Right kidney (tissue), 9 donors: Measurements from ENCODE around the gene STAC2.
"Not testable (repeated sequence)": the region's sequence is repeated elsewhere in the genome, so short reads cannot be mapped to it uniquely, and the experiment has no call there.

Source experiments
- DNase-seq: peaks from one replicate; pipeline ENCODE4 v3.0.0-alpha.2; 2016
- long read RNA-seq, 8 donors: transcript quantifications; one replicate each; lab custom pipeline, GENCODE V29; 2026

The STAC2 gene, protein sequence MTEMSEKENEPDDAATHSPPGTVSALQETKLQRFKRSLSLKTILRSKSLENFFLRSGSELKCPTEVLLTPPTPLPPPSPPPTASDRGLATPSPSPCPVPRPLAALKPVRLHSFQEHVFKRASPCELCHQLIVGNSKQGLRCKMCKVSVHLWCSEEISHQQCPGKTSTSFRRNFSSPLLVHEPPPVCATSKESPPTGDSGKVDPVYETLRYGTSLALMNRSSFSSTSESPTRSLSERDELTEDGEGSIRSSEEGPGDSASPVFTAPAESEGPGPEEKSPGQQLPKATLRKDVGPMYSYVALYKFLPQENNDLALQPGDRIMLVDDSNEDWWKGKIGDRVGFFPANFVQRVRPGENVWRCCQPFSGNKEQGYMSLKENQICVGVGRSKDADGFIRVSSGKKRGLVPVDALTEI
- long read RNA-seq, donor 1: 0 reads
- long read RNA-seq, donor 2, partial matches to known transcripts: 0 of 1 reads
- long read RNA-seq, donor 2, other reads (novel, unspliced or antisense): 0 of 1 reads
- long read RNA-seq, donor 3: 0 reads
- long read RNA-seq, donor 4: 0 reads
- long read RNA-seq, donor 5: 0 reads
- long read RNA-seq, donor 6, partial matches to known transcripts: 0 of 1 reads
- long read RNA-seq, donor 6, other reads (novel, unspliced or antisense): 0 of 1 reads
- long read RNA-seq, donor 7: 0 reads
- long read RNA-seq, donor 8, partial matches to known transcripts: 0 of 2 reads
- long read RNA-seq, donor 8, other reads (novel, unspliced or antisense): 0 of 2 reads

DNA sequence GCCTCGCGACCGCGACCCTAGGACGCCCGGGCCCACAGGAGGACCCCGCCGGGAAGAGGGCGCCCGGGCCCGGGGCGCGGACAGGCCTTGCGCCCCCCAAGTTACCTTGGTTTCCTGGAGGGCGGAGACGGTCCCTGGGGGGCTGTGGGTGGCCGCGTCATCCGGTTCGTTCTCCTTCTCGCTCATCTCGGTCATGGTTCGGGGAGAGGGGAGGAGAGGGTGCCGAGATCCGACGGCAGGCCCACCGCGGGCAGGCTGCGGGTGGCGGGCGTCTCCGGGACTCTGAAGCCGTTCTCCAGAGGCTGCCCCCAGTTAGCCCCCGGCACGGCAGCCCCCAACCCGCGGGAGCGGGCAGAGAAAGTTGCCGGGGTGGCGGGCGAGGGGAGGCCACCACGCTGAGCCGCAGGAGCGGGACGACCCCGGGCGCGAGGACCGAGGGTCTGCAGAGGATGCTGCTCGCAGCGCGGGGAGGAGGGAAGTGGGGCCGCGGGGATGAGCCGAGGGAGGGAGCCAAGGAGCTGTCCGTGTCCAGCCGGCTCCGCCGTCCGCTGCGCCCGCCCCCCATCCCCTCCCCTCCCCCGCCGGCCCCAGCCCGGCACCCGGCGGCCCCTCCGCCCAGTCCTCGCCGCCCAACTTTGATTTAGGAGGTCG lies at the start of gene STAC2:
Gene STAC2, minus strand, starts transcription at position 638 of the 651 bp plus-strand sequence. Its CDS starts 443 bp downstream, at position 195.
- DNase-seq: peak; percentile 76

DNA sequence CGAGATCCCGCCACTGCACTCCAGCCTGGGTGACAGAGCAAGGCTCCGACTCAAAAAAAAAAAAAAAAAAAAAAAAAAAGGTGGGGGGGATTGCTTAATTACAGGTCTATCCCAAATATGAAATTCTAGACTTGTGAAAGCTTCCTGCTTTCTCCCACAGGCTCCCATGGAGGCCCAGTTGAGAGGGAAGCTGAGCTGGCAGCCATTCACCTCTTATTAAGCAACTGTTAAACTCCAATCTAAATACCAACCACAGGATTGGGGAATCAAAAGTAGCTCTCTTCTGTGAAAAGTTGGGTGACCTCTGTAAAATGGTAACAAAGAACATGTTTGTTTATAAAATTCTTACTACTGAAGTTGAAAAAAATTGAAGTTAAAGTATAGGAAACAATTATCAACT lies 45.8 kb upstream of the STAC2 start:
- no peak for DNase-seq

GRCh38 chr17:39270923-39271322 lies 45.2 kb upstream of the STAC2 start:
- DNase-seq: no peak

GRCh38 chr17:39264119-39264518 lies 38.4 kb upstream of the STAC2 start:
- DNase-seq: no peak

DNA sequence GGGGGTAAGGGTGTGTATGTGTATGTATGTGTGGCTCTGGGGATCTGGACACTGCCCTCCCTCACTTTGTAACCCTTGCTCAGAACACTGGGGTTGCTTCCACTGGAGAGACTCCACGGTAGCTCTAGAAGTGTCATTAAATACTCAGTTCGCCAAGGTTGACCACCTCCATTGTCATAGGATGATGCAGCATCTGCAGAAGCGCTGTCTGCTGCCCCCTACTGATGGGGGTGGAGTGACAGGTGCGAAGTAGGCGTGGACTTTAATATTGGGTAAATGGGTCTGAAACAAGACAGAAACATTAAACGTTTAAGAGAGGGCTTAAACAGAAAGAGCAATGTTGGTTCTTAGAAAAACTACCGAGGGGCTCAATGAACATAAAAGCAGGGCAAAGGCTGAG lies 35.5 kb upstream of the STAC2 start:
- no peak for DNase-seq

DNA sequence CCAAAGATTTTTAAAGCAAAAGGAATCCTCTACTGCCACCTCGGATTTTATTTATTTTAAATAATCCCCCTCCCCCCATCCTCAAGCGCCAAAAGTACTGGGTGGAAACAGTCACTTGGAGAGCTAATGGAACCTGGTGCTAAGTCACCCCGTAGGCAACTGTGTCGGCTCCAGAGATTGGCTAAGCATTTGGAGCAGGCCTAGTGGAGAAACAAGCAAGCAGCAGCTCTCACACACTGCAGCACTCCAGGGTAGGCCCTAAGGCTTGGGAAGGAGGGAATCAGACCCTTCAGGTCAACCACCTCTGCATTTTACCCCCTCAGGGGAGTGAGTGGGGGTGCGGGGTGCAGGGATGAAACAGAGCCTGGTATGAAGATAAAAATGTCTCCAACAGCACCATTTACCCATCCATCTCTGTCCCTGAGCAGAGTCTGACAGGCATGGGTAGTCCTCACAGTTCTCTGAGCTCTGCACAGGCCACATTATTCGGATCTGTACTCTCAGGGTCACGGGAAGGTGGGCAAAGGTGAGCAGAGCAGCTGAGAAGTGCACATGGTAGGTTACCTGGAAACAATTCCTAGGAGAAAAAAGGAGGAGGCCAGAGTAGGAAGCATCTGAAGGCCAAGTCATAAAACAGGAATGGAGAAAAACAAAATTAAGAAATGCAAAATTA lies 27.2 kb upstream of the STAC2 start:
- no peak for DNase-seq

GRCh38 chr17:39251997-39252396 lies 26.3 kb upstream of the STAC2 start:
- no peak for DNase-seq

DNA sequence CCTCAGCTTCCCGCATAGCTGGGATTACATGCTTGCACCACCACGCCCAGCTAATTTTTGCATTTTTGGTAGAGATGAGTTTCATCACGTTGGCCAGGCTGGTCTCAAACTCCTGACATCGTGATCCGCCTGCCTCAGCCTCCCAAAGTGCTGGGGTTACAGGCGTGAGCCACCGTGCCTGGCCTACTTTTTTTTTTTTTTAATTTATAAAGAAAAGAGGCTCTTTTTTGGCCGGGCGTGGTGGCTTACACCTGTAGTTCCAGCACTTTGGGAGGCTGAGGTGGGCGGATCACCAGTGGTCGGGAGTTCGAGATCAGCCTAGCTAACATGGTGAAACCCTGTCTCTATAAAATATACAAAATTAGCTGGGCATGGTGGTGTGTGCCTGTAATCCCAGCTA lies 24.3 kb upstream of the STAC2 start:
- DNase-seq: not testable (repeated sequence)

DNA sequence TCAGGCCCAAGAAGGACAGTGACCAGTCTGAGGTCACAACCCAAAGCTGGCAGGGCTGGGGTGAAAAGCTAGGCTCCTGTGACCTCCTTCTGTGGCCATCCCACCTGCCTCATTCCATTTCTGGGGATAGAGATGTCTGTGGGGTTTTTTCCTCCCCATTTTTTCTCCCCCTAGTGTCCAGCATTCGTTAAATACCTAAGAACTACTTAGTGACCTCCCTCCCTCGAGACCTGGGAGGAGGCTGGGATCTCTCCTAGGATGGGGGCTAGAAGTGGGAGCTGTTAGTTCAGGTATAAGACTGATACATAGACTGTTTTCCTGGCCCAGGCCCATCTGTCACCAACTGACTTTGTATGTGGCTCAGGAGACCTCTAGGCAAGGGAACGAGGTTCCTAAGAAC lies 20.5 kb upstream of the STAC2 start:
- no peak for DNase-seq

GRCh38 chr17:39244600-39245570 lies 19.1 kb upstream of the STAC2 start:
- peak; percentile 70 for DNase-seq

DNA sequence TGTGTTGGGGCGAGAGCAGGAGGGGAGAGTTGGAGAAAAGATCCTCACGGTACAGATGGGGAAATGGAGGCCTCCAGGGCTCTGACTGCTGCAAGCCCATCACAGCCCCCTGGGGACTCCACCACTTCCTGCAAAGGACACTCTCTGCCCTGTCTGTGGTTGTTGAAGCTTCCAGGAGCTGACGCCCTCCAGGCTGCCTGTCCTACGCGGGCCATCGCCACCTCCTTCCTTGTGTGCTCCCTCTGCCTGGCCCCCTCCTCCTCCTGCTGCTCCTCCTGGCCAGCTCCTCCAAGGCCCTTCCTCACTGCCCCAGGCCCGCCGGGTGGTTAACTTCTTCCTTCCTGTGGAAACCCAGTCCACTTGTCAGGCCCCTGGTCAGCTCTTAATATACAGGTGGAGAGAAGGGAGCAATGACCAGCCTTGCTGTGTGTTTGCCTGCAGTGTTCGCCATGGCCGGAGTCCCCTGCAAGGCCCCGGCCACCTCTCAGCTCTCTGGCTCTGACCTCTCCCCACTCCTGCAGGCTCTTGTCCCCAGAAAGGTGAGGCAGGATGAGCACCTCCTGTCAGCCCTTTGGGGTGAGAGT lies 18.4 kb upstream of the STAC2 start:
- DNase-seq: no peak

GRCh38 chr17:39243155-39243554 lies 17.4 kb upstream of the STAC2 start:
- DNase-seq: no peak

DNA sequence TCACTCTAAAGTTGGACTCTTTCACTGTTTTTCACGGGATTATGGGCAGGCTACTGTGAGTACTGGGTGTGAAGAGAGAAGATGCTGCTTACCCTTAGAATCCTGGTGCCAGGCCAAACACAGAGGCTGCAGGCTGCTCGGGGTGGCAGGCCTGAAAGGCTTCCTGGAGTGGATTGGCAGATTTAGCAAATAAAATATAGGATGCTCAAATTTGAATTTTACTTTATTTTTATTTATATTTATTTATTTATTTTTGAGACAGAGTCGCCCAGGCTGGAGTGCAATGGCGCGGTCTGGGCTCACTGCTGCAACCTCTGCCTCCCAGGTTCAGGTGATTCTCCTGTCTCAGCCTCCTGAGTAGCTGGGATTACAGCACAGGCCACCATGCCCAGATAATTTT lies 14.9 kb upstream of the STAC2 start:
- no peak for DNase-seq

- DNase-seq: peak; percentile 57
Measured at GRCh38 chr17:39239640-39240314, 14.0 kb upstream of the STAC2 start.

- DNase-seq: no peak
Measured at GRCh38 chr17:39238311-39238972, 12.7 kb upstream of the STAC2 start.

DNA sequence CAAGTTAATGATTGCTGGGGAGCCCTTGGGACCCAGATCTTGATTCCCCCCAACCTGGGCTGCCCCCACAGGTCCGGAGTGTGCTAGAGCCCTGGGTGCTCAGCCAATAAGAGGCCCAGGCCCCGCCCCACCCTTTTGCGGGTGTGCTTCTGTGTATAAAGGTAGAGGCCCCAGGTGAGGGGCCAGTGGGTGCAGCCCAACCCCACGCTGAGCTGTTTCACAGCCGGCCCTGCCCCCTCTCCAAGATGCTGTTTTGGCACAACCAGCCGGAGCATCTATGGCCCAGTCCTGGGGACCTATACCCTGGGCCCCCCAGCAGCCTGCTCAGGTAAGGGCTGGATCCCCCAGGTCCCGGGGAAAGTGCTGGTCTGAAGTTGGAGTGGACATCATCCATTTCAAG lies 11.8 kb upstream of the STAC2 start:
- no peak for DNase-seq

GRCh38 chr17:39236981-39237441 lies 11.3 kb upstream of the STAC2 start:
- no peak for DNase-seq

GRCh38 chr17:39236450-39236927 lies 10.7 kb upstream of the STAC2 start:
- no peak for DNase-seq
